Stimulated activated CD4-positive, alpha-beta T cell treated with anti-CD3 and anti-CD28 coated beads, Interleukin-1b, Interleukin-23, amount 100 ng/mL, for 1 hour (primary cell): ENCODE measurements around the gene PRR23B.

Source experiments
- DNase-seq, 2 donors: peaks; one replicate each; pipeline ENCODE4 v3.0.0-alpha.2; 2020; ENCODE audit warnings: low read depth in 2 of 2

The PRR23B gene

DNA sequence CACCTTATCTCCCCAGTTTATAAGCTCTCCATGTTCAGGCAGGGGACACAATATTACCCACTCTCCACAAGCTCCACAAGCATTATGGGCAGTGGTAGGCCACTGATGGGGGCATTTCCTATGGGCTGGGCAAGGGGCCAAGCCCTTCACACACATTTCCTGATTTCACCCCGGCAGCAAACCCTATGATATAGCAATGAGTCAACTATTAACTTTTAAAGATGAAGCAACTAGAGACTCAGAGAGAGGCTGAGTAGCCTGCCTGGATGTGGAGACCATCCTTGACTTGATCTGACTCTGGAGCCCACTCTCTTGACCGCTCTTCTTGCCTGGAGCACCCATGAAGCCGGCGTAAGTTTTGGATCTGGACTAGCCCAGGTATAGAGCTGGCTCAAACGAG, 46.3 kb downstream of the PRR23B start:
- no peak for DNase-seq

DNA sequence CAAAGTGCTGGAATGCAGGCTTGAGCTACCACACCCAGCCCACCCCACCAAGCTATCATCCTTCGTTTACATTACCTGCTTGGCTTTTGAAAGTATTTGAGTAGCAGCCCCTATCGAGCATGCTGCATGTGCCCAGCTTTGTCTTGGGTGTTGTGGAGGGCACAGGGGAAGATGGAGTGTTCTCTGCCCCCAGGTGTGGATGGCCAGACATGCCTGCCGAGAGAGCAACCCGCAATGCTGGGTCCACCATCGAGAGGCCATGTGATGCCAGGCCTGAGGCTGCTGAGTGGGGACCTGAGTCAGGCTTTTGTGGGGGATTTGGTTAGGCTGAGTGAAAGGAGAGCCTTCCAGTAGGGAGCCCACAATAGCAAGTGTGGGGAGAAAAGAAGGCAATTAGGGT, 47.8 kb downstream of the PRR23B start:
- no peak for DNase-seq

- no peak for DNase-seq
Measured at GRCh38 chr3:138971766-138972320, 48.9 kb downstream of the PRR23B start.
